NOMO-1 (cell line): ENCODE measurements around the gene PRKN.

ENCODE experiments used
- DNase-seq, 2 experiments: peaks; one replicate each; lab custom pipeline; 2025; ENCODE audit not compliant: unreplicated experiment in 2 of 2; lab: John Stamatoyannopoulos, UW

Gene PRKN

GRCh38 chr6:161598896-161599295 lies 1128.7 kb downstream of the PRKN start:
- DNase-seq = no peak

DNA sequence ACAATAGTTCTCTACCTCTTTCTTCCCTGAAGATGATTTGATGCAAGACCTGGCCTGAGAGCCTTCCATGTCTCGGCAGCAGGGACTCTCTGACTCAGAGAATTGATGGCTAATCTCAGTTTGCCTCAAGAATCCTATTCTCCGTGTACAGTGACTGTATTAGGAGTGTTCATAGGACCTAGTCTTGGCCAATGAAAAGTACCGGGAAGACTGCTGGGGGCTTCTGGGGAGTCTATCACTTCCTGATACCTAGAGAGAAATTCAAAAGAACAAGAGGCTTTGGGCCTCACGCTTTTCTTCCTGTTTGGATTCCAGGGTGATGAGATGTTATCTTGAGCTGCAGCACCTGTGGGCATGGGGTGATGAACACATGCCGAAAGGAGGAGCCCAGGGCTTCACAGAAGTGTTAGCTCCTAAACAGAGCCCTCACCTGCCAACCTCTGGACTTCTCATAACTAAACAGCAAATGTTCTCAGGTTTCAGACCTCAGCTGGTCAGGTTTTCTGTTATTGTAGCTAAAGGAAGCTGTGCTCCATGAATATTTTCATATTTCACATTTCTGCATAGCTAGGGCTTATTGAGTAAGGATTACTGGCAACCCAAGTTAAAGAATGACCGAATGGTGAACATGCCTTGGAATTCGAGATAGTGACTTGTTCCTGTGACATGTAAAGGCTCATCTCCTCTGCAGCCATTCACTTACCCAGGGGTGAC lies 1130.6 kb downstream of the PRKN start:
- DNase-seq = no peak

GRCh38 chr6:161594412-161594811 lies 1133.2 kb downstream of the PRKN start:
- no peak for DNase-seq

DNA sequence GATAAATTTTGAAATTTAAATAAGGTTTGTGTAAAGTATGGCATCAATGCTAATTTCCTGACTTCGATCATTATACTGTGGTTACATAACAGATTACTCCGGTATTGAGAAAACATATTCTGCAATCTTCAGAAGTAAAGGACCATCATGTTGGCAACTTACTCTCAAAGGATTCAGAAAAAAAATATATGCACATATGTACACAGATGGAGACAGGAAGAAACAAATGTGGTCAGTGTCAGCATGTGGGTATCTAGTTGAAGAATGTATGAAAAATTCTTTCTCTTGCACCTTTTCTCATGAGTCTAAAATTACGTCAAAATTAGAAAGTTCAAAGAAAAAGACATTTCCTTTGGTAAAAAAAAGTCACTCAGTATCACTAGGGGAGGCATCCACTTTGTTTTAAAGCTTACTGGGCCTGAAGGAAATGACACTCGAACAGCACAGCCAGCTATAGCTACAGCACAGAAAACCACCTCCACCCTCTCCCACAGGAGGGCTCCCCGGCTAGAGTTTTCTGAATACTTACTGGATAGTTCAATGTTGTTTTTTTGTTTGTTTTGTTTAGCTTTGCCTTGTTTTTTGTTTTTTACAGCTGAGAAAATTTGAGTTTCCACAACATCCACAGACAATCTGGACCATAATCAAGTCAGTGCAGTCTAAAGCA lies 1136.5 kb downstream of the PRKN start:
- no peak for DNase-seq

DNA sequence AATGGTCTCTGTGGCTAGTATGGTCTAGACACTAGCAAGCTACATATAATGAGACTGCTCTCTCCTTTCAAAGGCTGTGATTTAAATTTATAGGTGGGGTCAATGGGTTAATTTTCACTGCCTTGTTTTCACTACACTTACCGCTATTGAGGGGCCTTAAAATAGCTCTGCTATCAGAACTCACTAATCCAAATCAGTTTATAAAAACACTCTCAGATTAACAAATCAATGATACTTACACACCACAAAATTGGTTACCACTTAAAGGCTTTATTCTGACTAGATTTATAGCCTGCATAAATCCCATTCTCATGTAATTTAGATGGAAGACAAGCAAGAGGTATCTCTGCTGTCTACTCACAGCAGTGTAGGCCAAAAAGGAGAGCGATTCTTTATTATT lies 1140.7 kb downstream of the PRKN start:
- DNase-seq = no peak

- DNase-seq = no peak
These were observed 1142.8 kb downstream of the PRKN start for GRCh38 chr6:161584621-161585340.

GRCh38 chr6:161584051-161584450 lies 1143.5 kb downstream of the PRKN start:
- DNase-seq = no peak

- DNase-seq = no peak
These were observed 1144.0 kb downstream of the PRKN start for GRCh38 chr6:161583584-161583983.

GRCh38 chr6:161578478-161578877 lies 1149.1 kb downstream of the PRKN start:
- DNase-seq = no peak

DNA sequence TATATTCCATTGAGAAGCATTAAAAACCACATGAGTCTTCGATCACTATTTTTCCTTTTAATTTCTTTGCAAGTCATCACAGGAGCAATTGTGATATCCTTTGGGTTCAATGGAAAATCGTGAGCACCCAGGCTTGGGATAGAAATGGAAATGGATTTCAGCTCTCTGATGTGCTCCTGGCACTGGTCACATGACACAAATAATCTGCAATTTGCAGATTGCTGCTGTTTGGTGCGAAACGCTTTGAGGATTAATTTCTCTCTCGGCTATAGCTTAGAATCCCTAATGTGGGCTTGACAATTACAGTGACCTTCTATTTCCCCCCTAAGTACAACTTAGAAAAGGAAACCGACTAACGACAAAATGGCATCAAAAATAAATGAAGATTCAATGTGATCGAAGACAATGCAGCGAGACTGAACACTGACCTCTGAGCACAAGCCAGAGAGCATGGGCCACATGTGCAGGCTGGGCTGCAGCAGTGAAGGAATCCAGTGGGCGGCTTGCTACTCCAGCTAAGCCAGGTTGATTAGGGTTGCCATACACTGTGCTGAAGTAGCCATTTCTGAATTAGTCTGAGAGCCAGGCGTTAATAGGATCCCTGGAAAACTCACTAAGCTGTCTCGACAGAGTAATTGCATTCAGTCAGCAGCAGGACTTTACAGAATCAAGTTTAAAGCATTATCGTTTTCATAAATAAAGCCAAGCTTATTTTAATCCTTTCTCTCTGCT lies 1151.9 kb downstream of the PRKN start:
- DNase-seq = no peak

GRCh38 chr6:161568885-161569456 lies 1158.6 kb downstream of the PRKN start:
- DNase-seq = no peak

- DNase-seq = no peak
These were observed 1162.6 kb downstream of the PRKN start for GRCh38 chr6:161564952-161565351.

DNA sequence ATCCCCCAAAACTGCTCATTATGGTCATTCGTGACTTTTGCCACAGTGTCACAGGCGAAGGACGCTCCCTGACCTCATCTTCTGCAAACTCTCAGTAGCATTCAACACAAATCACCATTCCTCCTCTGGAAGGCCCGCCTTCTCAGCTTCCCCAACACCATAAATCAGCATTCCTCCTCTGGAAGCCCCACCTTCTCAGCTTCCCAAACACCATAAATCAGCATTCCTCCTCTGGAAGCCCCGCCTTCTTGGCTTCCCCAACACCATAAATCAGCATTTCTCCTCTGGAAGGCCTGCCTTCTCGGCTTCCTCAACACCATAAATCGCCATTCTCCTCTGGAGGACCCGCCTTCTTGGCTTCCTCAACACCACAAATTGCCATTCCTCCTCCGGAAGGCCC lies 1165.7 kb downstream of the PRKN start:
- DNase-seq = no peak

DNA sequence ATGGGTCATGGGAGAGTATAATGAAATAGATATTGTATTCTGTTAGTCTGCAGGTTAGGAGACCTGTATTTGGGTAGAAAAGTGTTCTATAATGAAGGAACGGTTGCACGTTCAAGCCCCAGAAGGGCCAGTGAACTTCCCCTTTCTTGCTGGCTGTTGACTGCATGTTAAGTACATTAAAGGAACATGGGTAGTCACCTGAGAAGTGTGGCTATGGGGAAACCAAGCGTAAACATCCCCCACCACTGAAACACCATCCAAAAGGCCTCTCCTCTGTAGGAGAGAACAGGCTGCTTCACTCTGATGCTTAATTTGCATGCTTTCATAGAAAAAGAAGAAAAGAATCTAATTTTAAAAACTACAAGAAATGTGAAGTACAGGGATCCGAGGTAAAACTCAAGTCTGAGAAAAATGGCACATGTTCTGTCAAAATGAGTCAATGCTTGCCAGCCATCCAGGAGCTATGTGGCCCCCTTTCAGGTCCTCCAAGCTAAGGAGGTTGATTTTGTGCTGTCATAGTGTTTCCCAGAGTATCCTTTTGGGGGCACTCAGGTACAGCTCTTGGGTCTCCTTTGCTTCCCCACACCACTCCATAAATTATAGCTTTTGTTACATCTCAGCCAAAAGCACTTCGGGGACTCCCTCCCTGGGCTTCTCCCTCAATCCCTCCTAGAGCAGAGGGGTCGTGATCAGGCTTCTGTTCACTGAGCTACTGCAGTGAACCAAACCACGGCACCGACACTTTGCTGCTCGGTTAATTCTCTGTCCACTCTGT lies 1170.0 kb downstream of the PRKN start:
- no peak for DNase-seq

DNA sequence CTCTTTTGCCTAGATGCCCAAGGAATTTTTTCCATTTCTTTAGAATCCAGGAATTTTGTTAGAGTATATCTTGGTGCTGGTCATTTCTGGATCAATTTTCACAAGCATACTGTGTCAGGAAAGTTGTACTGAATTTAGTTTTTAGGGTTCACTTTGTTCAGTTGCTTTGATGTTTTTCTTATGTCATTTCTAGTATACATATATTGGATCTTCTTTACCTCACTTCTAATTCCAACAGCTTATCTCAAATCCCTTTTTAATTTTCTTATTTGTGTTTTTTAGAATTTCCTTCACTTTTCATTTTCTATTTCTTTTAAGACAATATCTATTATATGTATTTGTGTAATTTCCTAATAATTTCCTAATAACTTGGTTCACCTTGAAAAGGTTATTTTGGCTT lies 1172.7 kb downstream of the PRKN start:
- DNase-seq = no peak

GRCh38 chr6:161549977-161550655 lies 1177.5 kb downstream of the PRKN start:
- no peak for DNase-seq

DNA sequence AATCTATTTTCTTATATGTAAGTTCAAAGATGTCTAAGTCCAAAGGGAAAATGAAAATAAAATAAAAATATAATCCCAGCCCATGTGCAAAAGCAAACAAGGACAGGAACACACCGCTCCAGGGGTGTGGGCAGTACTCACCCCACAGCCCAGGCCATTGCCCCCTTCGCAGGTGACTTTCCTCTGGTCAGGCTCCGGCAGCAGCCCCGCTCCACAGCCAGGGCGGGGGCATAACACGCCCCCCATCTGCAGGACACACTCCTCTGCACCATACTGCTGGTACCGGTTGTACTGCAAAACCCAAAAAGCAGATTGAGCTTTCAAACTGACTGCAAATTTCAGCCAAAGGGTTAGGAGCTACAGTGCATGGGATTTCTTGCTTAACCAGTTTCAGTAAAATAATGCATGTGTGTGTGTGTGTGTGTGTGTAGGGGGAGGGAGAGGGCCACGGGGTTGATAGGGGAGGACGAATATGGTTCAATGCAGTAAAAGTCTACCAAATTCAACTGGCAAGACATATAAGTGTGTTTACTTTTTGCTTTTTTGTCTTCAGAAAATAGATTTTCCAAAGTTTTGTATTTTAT lies 1178.8 kb downstream of the PRKN start:
- DNase-seq = no peak

DNA sequence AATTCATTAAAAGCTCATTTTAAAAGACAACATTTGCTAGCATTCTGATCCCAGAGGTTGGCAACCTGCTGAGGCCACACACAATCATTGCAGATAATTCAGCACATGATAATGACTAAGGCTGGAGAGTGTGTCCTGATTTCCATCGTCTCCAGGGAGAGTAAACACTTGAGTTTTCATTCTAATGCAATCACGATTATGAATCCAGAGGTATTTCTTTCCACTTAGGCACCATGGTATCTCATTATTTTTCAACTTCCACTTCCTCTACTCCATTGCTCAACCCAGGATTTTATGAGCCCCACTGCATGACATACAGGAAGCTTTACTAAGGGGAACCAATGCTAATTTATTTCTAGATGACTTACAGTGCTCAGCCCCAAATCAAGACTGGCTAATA lies 1179.9 kb downstream of the PRKN start:
- peak; percentile 72 to 88 for DNase-seq

DNA sequence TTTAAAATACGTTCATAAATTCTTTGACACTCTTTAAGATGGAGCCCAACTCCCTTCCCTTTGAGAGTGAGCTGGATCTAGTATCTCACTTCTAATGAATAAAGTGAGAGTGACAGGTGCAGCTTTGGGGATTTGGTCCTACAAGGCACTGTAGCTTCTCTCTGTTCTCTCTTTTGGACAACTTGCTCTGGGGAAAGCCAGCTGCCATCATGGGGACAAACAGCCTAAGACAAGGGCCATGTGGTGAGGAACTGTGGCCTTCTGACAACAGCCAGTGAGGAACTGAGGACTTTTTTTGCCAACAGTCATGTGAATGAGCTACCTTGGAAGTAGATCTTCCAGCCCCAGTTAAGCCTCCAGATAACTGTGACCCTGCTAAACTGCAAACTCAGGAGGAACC lies 1180.9 kb downstream of the PRKN start:
- no peak for DNase-seq
